Gastroesophageal sphincter (tissue), 3 donors: ENCODE results near the gene PRM1.

Experiments
- EP300 ChIP-seq: sonication (generic); formaldehyde crosslinking; IDR thresholded peaks from one replicate; pipeline ENCODE4 v1.6.1; 2017; ENCODE audit warnings: antibody characterized with exemption, mild to moderate bottlenecking
- TF ChIP-seq, protein P1 (sequence below), 4 experiments: fragments of 200-600 bp in 2 of 4; fragments of 450-650 bp in 2 of 4; sonication (generic) in 1 of 4; IDR thresholded peaks; one replicate each; pipeline ENCODE4 v1.5.1; 2017 to 2019; ENCODE audit warnings: antibody characterized with exemption in 4 of 4, mild to moderate bottlenecking in 2 of 4, moderate library complexity in 2 of 4

DNA sequence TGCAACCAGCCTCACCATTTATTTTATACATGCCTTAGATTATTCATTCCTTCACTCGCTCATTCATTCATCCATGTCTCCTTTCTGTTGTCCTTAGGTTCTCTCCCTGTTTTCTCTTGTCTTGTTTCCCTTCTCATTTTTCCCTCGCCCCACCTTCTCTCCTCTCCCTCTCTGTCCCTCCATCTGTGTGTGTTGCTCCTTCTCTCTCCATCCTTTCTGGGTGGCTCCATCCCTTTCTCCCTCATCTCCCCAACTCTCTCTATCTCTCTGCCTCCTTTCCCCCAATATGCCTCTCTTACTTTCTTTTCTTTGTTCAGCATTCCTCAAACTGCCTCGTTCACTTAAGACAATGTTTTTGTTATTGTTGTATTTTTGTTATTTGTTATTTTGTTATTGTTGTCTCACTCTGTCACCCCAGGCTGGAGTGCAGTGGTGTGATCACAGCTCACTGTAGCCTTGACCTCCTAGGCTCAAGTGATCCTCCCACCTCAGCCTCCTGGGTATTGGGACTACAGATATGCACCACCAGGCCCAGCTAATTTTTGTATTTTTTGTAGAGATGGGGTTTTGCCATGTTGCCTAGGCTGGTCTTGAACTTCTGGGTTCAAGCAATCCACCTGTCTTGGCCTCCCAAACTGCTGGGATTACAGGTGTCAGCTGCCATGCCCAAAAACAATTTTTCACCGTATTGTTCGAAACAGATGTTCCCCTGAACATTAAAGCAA lies 39.5 kb downstream of the PRM1 start:
- TF ChIP-seq, protein P1, sequence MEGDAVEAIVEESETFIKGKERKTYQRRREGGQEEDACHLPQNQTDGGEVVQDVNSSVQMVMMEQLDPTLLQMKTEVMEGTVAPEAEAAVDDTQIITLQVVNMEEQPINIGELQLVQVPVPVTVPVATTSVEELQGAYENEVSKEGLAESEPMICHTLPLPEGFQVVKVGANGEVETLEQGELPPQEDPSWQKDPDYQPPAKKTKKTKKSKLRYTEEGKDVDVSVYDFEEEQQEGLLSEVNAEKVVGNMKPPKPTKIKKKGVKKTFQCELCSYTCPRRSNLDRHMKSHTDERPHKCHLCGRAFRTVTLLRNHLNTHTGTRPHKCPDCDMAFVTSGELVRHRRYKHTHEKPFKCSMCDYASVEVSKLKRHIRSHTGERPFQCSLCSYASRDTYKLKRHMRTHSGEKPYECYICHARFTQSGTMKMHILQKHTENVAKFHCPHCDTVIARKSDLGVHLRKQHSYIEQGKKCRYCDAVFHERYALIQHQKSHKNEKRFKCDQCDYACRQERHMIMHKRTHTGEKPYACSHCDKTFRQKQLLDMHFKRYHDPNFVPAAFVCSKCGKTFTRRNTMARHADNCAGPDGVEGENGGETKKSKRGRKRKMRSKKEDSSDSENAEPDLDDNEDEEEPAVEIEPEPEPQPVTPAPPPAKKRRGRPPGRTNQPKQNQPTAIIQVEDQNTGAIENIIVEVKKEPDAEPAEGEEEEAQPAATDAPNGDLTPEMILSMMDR (IDR thresholded peaks at IDR 0.05) = no peak
- no peak for TF ChIP-seq EP300
